Measurements from ENCODE around the gene DNM3.

DNM3 gene

GRCh38 chr1:171873664-171874063, 32.4 kb downstream of the DNM3 start:
- no peak for DNase-seq

- no peak for DNase-seq
Measured at GRCh38 chr1:171877701-171878100, 36.4 kb downstream of the DNM3 start.

GRCh38 chr1:171879556-171879955, 38.3 kb downstream of the DNM3 start:
- DNase-seq = no peak

DNA sequence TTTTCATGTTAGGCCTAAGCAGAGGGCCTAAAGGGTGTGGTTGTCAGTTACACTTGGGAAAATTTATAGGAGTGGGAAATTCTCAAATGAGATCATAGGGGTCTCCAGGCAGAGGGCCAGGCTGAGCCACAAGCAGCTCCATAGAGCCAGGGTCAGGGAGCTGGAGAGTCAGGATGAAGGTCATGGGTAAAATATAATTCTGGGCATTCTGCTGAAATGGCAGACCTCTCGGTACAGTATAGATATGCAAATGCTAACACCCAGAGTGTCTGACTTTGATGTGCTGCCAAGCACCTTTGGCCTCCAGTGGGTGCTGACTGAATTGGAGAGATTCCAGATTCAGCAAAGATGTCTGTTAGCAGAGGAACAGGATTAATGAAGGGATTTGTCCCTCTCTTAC, 40.1 kb downstream of the DNM3 start:
- DNase-seq = no peak

DNA sequence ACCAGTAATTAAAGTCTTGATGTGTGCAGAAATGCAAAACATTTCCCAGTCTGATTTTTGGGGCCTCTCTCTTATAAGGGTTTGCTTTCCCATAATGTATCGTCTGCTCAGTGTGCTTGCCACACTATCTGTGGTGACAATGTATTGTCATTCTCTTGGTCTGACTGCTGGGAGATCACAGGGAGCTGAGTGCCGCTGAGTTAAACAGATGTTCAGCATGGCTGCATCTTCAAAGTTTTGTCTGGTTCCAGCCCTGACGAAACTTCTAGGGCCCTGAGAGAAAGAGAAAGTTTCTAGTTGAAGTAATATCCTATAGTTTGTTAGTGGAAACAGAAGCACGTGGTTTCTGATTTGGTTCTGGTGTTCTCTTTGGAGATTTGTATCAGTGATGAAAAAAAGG, 42.6 kb downstream of the DNM3 start:
- DNase-seq = no peak

- DNase-seq = no peak
Measured at GRCh38 chr1:171884475-171884874, 43.2 kb downstream of the DNM3 start.

DNA sequence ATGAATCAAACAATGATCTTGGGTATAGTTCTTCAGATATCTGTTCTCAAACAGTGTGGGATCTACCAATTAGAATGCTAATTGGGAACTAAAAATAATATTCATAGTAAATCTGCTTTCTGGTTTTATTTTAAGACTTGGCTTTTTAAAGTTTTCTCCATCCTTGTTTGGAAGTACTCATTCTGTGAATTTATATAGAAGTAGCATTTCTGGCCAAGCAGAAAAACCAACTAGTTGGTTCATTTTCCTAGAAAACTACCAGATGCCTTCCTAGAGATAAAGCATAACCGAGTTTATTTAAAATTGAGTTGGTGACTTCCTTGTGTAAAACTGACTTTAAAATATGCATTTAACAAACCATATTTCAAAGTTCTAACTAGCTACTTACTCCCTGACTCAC, 48.8 kb downstream of the DNM3 start:
- no peak for DNase-seq

- DNase-seq = no peak
Measured at GRCh38 chr1:171896936-171897703, 55.8 kb downstream of the DNM3 start.

- DNase-seq = no peak
Measured at GRCh38 chr1:171898941-171899340, 57.6 kb downstream of the DNM3 start.

DNA sequence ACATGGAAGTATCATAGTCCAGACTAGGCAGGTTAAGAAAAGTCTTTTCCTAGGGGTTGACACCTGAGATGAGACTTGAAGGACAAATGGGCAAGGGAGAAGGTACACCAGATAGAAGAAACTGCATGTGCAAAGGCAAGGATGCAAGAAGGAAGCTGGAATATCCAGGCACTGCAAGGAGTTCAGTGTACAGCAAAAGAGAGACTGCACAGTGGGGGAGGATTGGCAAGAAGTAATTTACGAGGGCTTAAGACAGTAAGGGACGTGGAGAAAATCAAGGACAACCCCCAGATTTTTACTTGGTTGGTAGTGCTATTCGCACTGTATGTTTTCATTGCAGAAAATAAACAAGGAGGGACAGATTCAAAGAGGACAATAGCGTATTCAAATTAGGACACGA, 58.5 kb downstream of the DNM3 start:
- no peak for DNase-seq

- DNase-seq = no peak
Measured at GRCh38 chr1:171901245-171901644, 59.9 kb downstream of the DNM3 start.

DNA sequence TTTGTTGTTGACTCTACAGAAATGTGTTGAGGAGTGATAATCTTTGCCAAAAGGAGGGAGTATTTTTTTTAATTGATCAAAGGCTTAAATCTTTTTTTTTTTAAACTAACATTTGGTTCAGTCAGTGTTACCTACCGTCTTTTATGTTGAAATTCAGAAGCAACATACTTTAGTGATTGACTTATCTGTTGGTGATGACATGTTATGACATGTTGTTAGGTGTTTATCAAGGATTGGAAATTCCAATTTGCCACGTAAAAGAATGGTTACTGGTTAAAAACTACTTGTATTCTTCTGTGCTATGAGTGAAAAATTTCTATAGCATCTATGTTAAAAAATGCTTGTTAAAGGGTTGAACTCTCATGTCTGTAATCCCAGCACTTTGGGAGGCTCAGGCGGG, 61.2 kb downstream of the DNM3 start:
- DNase-seq = no peak

DNA sequence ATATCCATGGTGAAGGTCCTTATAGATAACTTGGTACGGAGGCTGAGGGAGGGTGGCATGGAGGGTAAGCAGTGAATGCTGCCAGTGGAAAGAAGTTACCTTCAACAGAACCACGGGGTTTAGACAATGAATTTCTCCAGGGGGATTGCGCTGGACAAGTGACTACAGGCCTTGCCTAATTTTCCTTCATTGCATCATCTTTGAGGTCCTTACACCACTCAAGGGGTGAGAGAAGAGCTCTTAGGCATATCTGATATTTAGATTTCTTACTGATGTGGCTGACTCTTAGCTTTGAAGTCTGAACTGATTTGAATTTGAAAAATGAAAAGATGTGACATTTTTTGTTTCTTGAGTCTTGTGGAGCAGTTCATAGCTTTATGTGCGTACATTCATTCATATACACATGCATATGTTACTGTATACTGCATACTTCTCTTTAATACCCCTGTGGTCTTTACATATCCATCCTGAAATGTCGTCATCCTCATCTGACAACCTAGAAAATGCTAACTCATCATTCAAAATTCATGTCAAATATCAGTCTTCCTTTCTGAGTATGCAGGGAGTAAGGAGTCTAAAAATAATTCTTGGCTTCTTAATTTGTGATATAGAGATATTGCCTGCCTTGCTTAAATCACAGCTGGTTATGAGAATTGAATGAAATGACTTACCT, 63.6 kb downstream of the DNM3 start:
- DNase-seq = no peak

GRCh38 chr1:171909711-171910110, 68.4 kb downstream of the DNM3 start:
- no peak for DNase-seq

GRCh38 chr1:171910786-171911185, 69.5 kb downstream of the DNM3 start:
- no peak for DNase-seq

DNA sequence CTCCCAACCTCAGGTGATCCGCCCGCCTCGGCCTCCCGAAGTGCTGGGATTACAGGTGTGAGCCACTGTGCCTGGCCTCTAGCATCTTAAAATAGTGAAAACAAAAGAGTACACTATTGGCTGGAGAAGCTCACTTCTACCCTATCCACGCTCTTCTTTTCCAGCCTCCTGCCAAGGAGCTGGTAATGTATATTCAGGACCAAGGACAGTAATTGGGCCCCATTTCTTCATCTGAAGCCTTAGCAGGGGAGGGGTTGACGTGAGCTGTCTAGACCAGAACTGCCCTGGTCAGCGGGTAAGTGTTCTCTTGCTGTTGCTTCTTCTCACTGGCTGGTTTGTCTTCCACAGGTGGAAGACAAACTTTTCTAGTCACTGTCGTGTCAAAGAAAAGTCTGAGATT, 70.2 kb downstream of the DNM3 start:
- no peak for DNase-seq

GRCh38 chr1:171912509-171913175, 71.3 kb downstream of the DNM3 start:
- DNase-seq = no peak

DNA sequence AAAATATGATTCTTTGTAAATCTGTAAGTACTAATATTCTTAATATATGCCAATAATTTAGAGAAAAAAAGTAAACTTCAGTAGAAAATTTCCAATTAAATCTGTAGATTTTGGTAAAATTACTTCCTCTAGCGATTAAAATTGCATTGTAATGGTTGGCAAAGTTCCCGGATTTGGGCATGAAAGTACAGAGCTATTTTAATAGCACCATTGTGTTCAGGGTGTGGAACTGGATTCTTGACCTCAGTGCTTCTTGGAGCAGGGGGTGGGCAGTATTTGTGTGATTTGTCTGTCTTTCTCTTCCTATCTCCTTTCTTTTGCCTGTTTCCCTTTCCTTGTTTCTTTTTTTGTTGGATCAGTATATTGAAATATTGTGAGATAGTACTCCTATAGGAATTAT, 72.1 kb downstream of the DNM3 start:
- no peak for DNase-seq

- DNase-seq = no peak
Measured at GRCh38 chr1:171916315-171916771, 75.0 kb downstream of the DNM3 start.

GRCh38 chr1:171917331-171917730, 76.0 kb downstream of the DNM3 start:
- DNase-seq = no peak

DNA sequence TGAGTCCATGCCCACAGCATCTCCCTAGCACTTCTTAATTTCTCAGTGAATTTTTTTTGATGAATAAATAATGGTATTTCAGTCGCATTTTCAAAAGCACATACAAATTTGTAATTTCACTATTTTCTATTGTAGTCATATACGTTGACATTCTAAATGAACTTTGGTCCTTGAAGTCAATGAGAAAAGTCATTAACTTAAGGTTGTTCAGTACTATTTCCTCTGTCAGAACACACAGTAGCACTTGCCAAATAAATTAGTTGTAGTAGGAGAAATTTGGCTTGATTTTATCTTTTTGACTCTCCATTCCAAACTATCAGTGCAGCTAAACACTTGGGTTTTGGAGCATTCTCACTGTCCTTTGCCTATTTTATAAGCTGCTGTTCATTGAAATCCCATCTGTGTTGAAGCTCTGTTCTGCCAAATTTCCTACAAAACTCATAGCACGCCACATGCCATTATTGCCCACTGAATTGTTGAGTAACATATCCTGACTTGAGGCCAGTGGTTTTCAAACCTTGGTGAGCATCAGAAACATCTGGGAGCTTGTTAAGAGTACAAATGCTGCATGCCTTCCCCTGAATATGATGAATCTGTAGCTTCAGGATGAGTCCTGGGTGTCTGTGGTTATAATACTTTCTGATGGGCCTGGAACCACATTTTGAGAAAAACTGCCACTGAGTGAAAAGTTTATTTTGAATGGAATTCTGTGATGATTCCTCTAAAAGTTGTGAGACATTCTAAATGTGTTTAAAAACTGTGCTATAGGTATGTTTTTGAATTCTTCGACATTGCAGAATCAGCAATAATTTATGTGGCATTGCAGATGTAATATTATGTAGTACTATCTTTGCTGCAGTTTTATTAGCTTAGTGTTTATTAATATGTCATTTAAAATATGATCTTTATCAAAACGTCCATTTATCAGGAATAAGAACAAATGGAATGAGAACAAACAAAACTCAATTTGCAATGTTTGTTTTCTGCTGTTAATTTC, 78.9 kb downstream of the DNM3 start:
- no peak for DNase-seq

- no peak for DNase-seq
Measured at GRCh38 chr1:171922999-171923398, 81.7 kb downstream of the DNM3 start.

DNA sequence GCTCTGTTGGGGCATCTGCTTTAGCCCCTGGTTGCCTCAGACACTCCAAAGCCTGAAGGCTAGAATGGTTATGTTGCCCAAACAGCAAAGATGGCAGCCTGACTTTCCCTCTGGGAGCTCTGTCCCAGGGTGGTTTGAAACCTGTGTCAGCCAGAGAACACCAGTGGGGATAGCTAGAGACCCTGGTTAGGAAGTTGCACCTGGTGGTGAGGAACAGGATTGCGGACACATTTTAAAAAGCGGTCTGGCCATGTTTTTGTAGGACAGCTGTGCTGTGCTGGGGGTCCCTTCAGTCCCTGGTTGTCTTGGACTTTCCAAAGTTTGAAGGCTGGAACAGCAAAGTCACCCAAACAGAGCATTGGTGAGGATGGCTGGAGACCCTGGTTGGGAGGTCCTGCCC, 87.8 kb downstream of the DNM3 start:
- no peak for DNase-seq
